ENCODE data around the gene RDH8. TPM values are rescaled to one million over a fixed set of nuclear protein-coding genes. Genes with fewer than 3 reads are reported as not detected.

Gene RDH8
- total RNA-seq, 4 donors from 2014 or later = not detected

- H3K4me3 ChIP-seq = no peak overlapping the region
- H3K27ac ChIP-seq (replicated peaks in 1 of 4) = no peak overlapping the region
- WGBS = 67% methylated on average over 5 of the region's 5 CpGs
- no peaks in the 10 kb centered on the region for H3K4me1 ChIP-seq
- TF ChIP-seq POLR2A (IDR thresholded peaks at IDR 0.05; ENCODE audit: low read depth) = no peak
- TF ChIP-seq CTCF (IDR thresholded peaks at IDR 0.05) = no peak
- no peak for TF ChIP-seq POLR2AphosphoS5 (IDR thresholded peaks at IDR 0.05)
- TF ChIP-seq EP300 (IDR thresholded peaks at IDR 0.05) = no peak
- H3K36me3 ChIP-seq = no peaks in the 10 kb centered on the region
- intact Hi-C loops (cut with DNase I) = no loop called here
- peaks cover 0 to 19% (median 9%) of the 10 kb centered on the region in 4 donors for H3K9me3 ChIP-seq
- H3K27me3 ChIP-seq = peaks cover 0 to 83% (median 0%) of the 10 kb centered on the region in 4 donors
- DNase-seq (ENCODE audit: extremely low spot score) = no peak
Observed at GRCh38 chr19:10036601-10037071, 23.4 kb downstream of the RDH8 start.

- 60% methylated on average over 4 of the region's 4 CpGs for WGBS
- Histone ChIP-seq H3K9me3 (peaks cover 0 to 26% (median 16%) of the 10 kb centered on the region in 4 donors), H3K27ac (replicated peaks in 1 of 4) (no peak overlapping the region), H3K27me3 (peaks cover 0 to 78% (median 0%) of the 10 kb centered on the region in 4 donors), H3K36me3 (no peaks in the 10 kb centered on the region), H3K4me3 (no peak overlapping the region), H3K4me1 (no peaks in the 10 kb centered on the region)
- intact Hi-C loops (cut with DNase I) = no loop called here
- DNase-seq (ENCODE audit: extremely low spot score) = no peak
- no peak for TF ChIP-seq POLR2AphosphoS5 (IDR thresholded peaks at IDR 0.05)
- no peak for TF ChIP-seq EP300 (IDR thresholded peaks at IDR 0.05)
- no peak for TF ChIP-seq POLR2A (IDR thresholded peaks at IDR 0.05; ENCODE audit: low read depth)
- TF ChIP-seq CTCF (IDR thresholded peaks at IDR 0.05) = no peak
Observed at GRCh38 chr19:10037367-10037766, 24.1 kb downstream of the RDH8 start.

GRCh38 chr19:10037809-10038208, 24.5 kb downstream of the RDH8 start:
- WGBS = 58% methylated on average over 5 of the region's 5 CpGs
- Histone ChIP-seq H3K4me3 (no peak overlapping the region), H3K4me1 (no peaks in the 10 kb centered on the region), H3K27ac (replicated peaks in 1 of 4) (no peak overlapping the region), H3K27me3 (peaks cover 0 to 73% (median 0%) of the 10 kb centered on the region in 4 donors), H3K36me3 (no peaks in the 10 kb centered on the region), H3K9me3 (peaks cover 0 to 31% (median 21%) of the 10 kb centered on the region in 4 donors)
- no peak for DNase-seq (ENCODE audit: extremely low spot score)
- no peak for TF ChIP-seq EP300 (IDR thresholded peaks at IDR 0.05)
- TF ChIP-seq POLR2A (IDR thresholded peaks at IDR 0.05; ENCODE audit: low read depth) = no peak
- TF ChIP-seq POLR2AphosphoS5 (IDR thresholded peaks at IDR 0.05) = no peak
- no peak for TF ChIP-seq CTCF (IDR thresholded peaks at IDR 0.05)
- intact Hi-C loops (cut with DNase I) = no loop called here

GRCh38 chr19:10043286-10043927, 30.1 kb downstream of the RDH8 start:
- no peak overlapping the region for H3K4me3 ChIP-seq
- peaks cover 0 to 70% (median 0%) of the 10 kb centered on the region in 4 donors for H3K27me3 ChIP-seq
- no peak for DNase-seq (ENCODE audit: extremely low spot score)
- TF ChIP-seq POLR2AphosphoS5 (IDR thresholded peaks at IDR 0.05) (no peak), EP300 (IDR thresholded peaks at IDR 0.05) (no peak), CTCF (IDR thresholded peaks at IDR 0.05) (no peak), POLR2A (IDR thresholded peaks at IDR 0.05; ENCODE audit: low read depth) (no peak)
- peaks cover 0 to 62% (median 55%) of the 10 kb centered on the region in 4 donors for H3K9me3 ChIP-seq
- H3K36me3 ChIP-seq = no peaks in the 10 kb centered on the region
- WGBS = 76% methylated on average over 4 of the region's 4 CpGs
- no peaks in the 10 kb centered on the region for H3K4me1 ChIP-seq
- no peak overlapping the region for H3K27ac ChIP-seq (replicated peaks in 1 of 4)
- intact Hi-C loops (cut with DNase I) = no loop called here
